HepG2 (cell line): ENCODE data around the gene SERINC5. TPM values are rescaled to one million over a fixed set of nuclear protein-coding genes. Genes with fewer than 3 reads are reported as not detected.

Source experiments
- AGO2 ChIP-seq: fragments of 200-400 bp; formaldehyde crosslinking; optimal IDR thresholded peaks from 2 replicates; pipeline ENCODE3; 2017; ENCODE audit warnings: mild to moderate bottlenecking, low read depth, low read length, moderate library complexity
- ESRRA ChIP-seq: sonication (generic); formaldehyde crosslinking; IDR thresholded peaks from 2 replicates; pipeline ENCODE4 v1.5.1; 2020; ENCODE audit warnings: mild to moderate bottlenecking, low read depth, missing genetic modification reagents
- HNF1A ChIP-seq, 2 experiments: sonication (generic) in 1 of 2; formaldehyde crosslinking in 1 of 2; IDR thresholded peaks; 2 replicates each; pipeline versions ENCODE4 v1.4.0 to v1.6.1; 2016 to 2020; ENCODE audit warnings: borderline replicate concordance in 1 of 2, low read depth in 1 of 2, mild to moderate bottlenecking in 1 of 2, missing genetic modification reagents in 1 of 2
- HNRNPL ChIP-seq: fragments of 200-400 bp; formaldehyde crosslinking; IDR thresholded peaks from 2 replicates; pipeline ENCODE4 v1.6.1; 2017; ENCODE audit warnings: mild to moderate bottlenecking, low read depth, low read length
- HOMEZ ChIP-seq: IDR thresholded peaks from 2 replicates; pipeline ENCODE4 v1.6.1; 2016; ENCODE audit warnings: low read depth
- MIXL1 ChIP-seq: IDR thresholded peaks from 2 replicates; pipeline ENCODE4 v1.6.1; 2016
- RAD21 ChIP-seq: fragments of 450-650 bp; formaldehyde crosslinking; IDR thresholded peaks from 2 replicates; pipeline ENCODE4 v1.5.0; 2020; ENCODE audit warnings: mild to moderate bottlenecking
- RARG ChIP-seq: sonication (generic); formaldehyde crosslinking; IDR thresholded peaks from 2 replicates; pipeline ENCODE4 v1.4.0; 2020; ENCODE audit warnings: low read depth, mild to moderate bottlenecking, missing genetic modification reagents
- SALL1 ChIP-seq: sonication (generic); formaldehyde crosslinking; IDR thresholded peaks from 2 replicates; pipeline ENCODE4 v1.8.0; 2022; ENCODE audit warnings: mild to moderate bottlenecking, missing genetic modification reagents
- SAP130 ChIP-seq: IDR thresholded peaks from 2 replicates; pipeline ENCODE4 v1.6.1; 2016; ENCODE audit warnings: low read depth
- SNAPC4 ChIP-seq: sonication (generic); formaldehyde crosslinking; IDR thresholded peaks from 2 replicates; pipeline ENCODE4 v1.4.0; 2020; ENCODE audit warnings: mild to moderate bottlenecking, missing genetic modification reagents
- SOX6 ChIP-seq, 2 experiments: fragments of 450-650 bp in 1 of 2; sonication (generic) in 1 of 2; formaldehyde crosslinking in 1 of 2; IDR thresholded peaks; 2 replicates each; pipeline versions ENCODE4 v1.4.0 to v1.6.1; 2017 to 2020; ENCODE audit warnings: antibody characterized with exemption in 1 of 2, mild to moderate bottlenecking in 1 of 2, missing genetic modification reagents in 1 of 2
- THAP11 ChIP-seq: IDR thresholded peaks from 2 replicates; pipeline ENCODE4 v1.6.1; 2016; ENCODE audit warnings: missing biosample characterization, missing genetic modification reagents
- TSC22D2 ChIP-seq: sonication (generic); formaldehyde crosslinking; IDR thresholded peaks from 2 replicates; pipeline ENCODE4 v1.5.1; 2020; ENCODE audit warnings: missing genetic modification reagents, mild to moderate bottlenecking, borderline replicate concordance
- XRCC5 ChIP-seq: fragments of 200-400 bp; formaldehyde crosslinking; optimal IDR thresholded peaks from 2 replicates; pipeline ENCODE3; 2017; ENCODE audit warnings: mild to moderate bottlenecking, low read length
- YY1 ChIP-seq: IDR thresholded peaks from 2 replicates; pipeline ENCODE4 v1.6.1; 2011; ENCODE audit warnings: low read length, low read depth, moderate library complexity, mild to moderate bottlenecking; ENCODE audit not compliant: insufficient read depth, insufficient replicate concordance
- ZNF230 ChIP-seq: sonication (generic); formaldehyde crosslinking; IDR thresholded peaks from 2 replicates; pipeline ENCODE4 v1.4.0; 2020; ENCODE audit warnings: mild to moderate bottlenecking, missing genetic modification reagents
- ZNF614 ChIP-seq: IDR thresholded peaks from 2 replicates; pipeline ENCODE4 v1.6.1; 2018; ENCODE audit warnings: missing biosample characterization, missing genetic modification reagents, inconsistent platforms, borderline replicate concordance
- polyA plus RNA-seq, 8 experiments: library from polyadenylated mRNA; depleted of rRNA in 3 of 8; stranded (reverse) in 7 of 8; unstranded in 1 of 8; fragments of >200 nt; fragmentation: Illumina TruSeq in 4 of 8; extraction: Trizol in 4 of 8; gene quantifications; 2 replicates each; pipeline versions ENCODE4 v1.2.1 to v1.2.3, GENCODE V29; 2011 to 2016; ENCODE audit warnings: low read depth in 4 of 8, missing spikeins in 1 of 8, mixed read lengths in 1 of 8; ENCODE audit not compliant: insufficient read depth in 1 of 8
- total RNA-seq, 5 experiments: library from RNA; depleted of rRNA; stranded (reverse); fragments of >200 nt; fragmentation: Illumina TruSeq; extraction: Trizol; gene quantifications; 2 replicates each; pipeline ENCODE4 v1.2.3, GENCODE V29; 2016; ENCODE audit warnings: low read depth in 1 of 5

The SERINC5 gene
- total and polyA plus RNA-seq, 2 of the 13 experiments (the other 11 are each of a cell fraction or from before 2014, with no cell fraction given), result 17.3 to 22.8 TPM

GRCh38 chr5:80093796-80094195 is 162.1 kb downstream of the SERINC5 start (continued):
- TF ChIP-seq TSC22D2 (CRISPR knock-in tag) (peak; percentile 68; the same call in 1 of the 2 replicates), THAP11 (CRISPR knock-in tag) (peak; percentile 34; the same call in 1 of the 2 replicates), HOMEZ (0 out of 2 replicates have a peak, but pooled peaks have one; percentile 26), HNF1A (IDR thresholded peaks at IDR 0.05; ENCODE audit: low read depth) (peak; percentile 72), HNF1A (CRISPR knock-in tag; IDR thresholded peaks at IDR 0.05; ENCODE audit: borderline replicate concordance) (peak; percentile 81; the same call in 1 of the 2 replicates), AGO2 (no peak), YY1 (peak; percentile 25), ZNF614 (CRISPR knock-in tag) (peak; percentile 68; the same call in 1 of the 2 replicates), SNAPC4 (CRISPR knock-in tag) (no peak), ESRRA (CRISPR knock-in tag) (no peak), RARG (CRISPR knock-in tag) (no peak), ZNF230 (CRISPR knock-in tag) (no peak), SAP130 (CRISPR knock-in tag) (peak; percentile 58), RAD21 (CRISPR knock-in tag) (peak; percentile 67), MIXL1 (CRISPR knock-in tag) (0 out of 2 replicates have a peak, but pooled peaks have one; percentile 21), SALL1 (CRISPR knock-in tag) (peak; percentile 73; the same call in 1 of the 2 replicates), SOX6 (IDR thresholded peaks at IDR 0.05) (no peak), SOX6 (CRISPR knock-in tag; IDR thresholded peaks at IDR 0.05) (peak; percentile 60; the same call in 1 of the 2 replicates), XRCC5 (peak; percentile 60), HNRNPL (no peak)
